Ecto neural progenitor cell (in vitro differentiated cells): ENCODE measurements around the gene PAX8.

Source experiments
- DNase-seq: peaks from one replicate; pipeline ENCODE4 v3.0.0-alpha.2; 2018; ENCODE audit warnings: low spot score

Gene PAX8

GRCh38 chr2:113264713-113265403 lies 13.9 kb downstream of the PAX8 start:
- DNase-seq = no peak

- DNase-seq = no peak
Measured at GRCh38 chr2:113263546-113263945, 15.2 kb downstream of the PAX8 start.

- no peak for DNase-seq
Measured at GRCh38 chr2:113260991-113261390, 17.7 kb downstream of the PAX8 start.

- DNase-seq = no peak
Measured at GRCh38 chr2:113258471-113259147, 20.1 kb downstream of the PAX8 start.

- DNase-seq = no peak
Measured at GRCh38 chr2:113257516-113258264, 21.0 kb downstream of the PAX8 start.

- no peak for DNase-seq
Measured at GRCh38 chr2:113255140-113256070, 23.3 kb downstream of the PAX8 start.

- no peak for DNase-seq
Measured at GRCh38 chr2:113253453-113253852, 25.3 kb downstream of the PAX8 start.

- no peak for DNase-seq
Measured at GRCh38 chr2:113252047-113252590, 26.6 kb downstream of the PAX8 start.

- no peak for DNase-seq
Measured at GRCh38 chr2:113251118-113251517, 27.6 kb downstream of the PAX8 start.

GRCh38 chr2:113248997-113249770 lies 29.5 kb downstream of the PAX8 start:
- DNase-seq = peak; percentile 86

- DNase-seq = no peak
Measured at GRCh38 chr2:113246606-113247005, 32.1 kb downstream of the PAX8 start.

GRCh38 chr2:113245276-113245711 lies 33.4 kb downstream of the PAX8 start:
- no peak for DNase-seq

- DNase-seq = no peak
Measured at GRCh38 chr2:113242327-113242726, 36.4 kb downstream of the PAX8 start.

GRCh38 chr2:113240915-113241911 lies 37.5 kb downstream of the PAX8 start:
- no peak for DNase-seq

GRCh38 chr2:113240150-113240914 lies 38.4 kb downstream of the PAX8 start:
- no peak for DNase-seq

- no peak for DNase-seq
Measured at GRCh38 chr2:113238871-113239839, 39.6 kb downstream of the PAX8 start.

- DNase-seq = no peak
Measured at GRCh38 chr2:113237604-113238160, 41.0 kb downstream of the PAX8 start.
